Activated CD4-positive, CD25-positive, alpha-beta regulatory T cell treated with anti-CD3 and anti-CD28 coated beads, Interleukin-2, amount 50 U/mL, for 72 hours (primary cell): Measurements from ENCODE around the gene HTT.

ENCODE experiments used
- DNase-seq: peaks from one replicate; pipeline ENCODE4 v3.0.0; 2021

Gene HTT

GRCh38 chr4:3205995-3206394, 131.5 kb downstream of the HTT start:
- DNase-seq = no peak

- DNase-seq = no peak
Observed at GRCh38 chr4:3206439-3207100, 132.1 kb downstream of the HTT start.

GRCh38 chr4:3207531-3208037, 133.1 kb downstream of the HTT start:
- no peak for DNase-seq

- DNase-seq = no peak
Observed at GRCh38 chr4:3208826-3209225, 134.3 kb downstream of the HTT start.

GRCh38 chr4:3209551-3210325, 135.3 kb downstream of the HTT start:
- no peak for DNase-seq

GRCh38 chr4:3210467-3210866, 136.0 kb downstream of the HTT start:
- no peak for DNase-seq

GRCh38 chr4:3211866-3212265, 137.4 kb downstream of the HTT start:
- DNase-seq = no peak

GRCh38 chr4:3212391-3213105, 138.1 kb downstream of the HTT start:
- DNase-seq = no peak

GRCh38 chr4:3213106-3213425, 138.6 kb downstream of the HTT start:
- no peak for DNase-seq

- DNase-seq = no peak
Observed at GRCh38 chr4:3213661-3214250, 139.3 kb downstream of the HTT start.

GRCh38 chr4:3215256-3215655, 140.8 kb downstream of the HTT start:
- DNase-seq = no peak

GRCh38 chr4:3215733-3216132, 141.3 kb downstream of the HTT start:
- no peak for DNase-seq

GRCh38 chr4:3217266-3217665, 142.8 kb downstream of the HTT start:
- DNase-seq = no peak

GRCh38 chr4:3217771-3218170, 143.3 kb downstream of the HTT start:
- DNase-seq = no peak

GRCh38 chr4:3218824-3219760, 144.6 kb downstream of the HTT start:
- DNase-seq = no peak

GRCh38 chr4:3219761-3220475, 145.4 kb downstream of the HTT start:
- no peak for DNase-seq

- DNase-seq = no peak
Observed at GRCh38 chr4:3220476-3221183, 146.1 kb downstream of the HTT start.

GRCh38 chr4:3221184-3221494, 146.7 kb downstream of the HTT start:
- DNase-seq = no peak

GRCh38 chr4:3221996-3222395, 147.5 kb downstream of the HTT start:
- no peak for DNase-seq

GRCh38 chr4:3223346-3223745, 148.9 kb downstream of the HTT start:
- no peak for DNase-seq
